Colon (tissue), 2 donors: ENCODE measurements around the gene GAGE12G.
"Not testable (repeated sequence)": the region's sequence is repeated elsewhere in the genome, so short reads cannot be mapped to it uniquely, and the experiment has no call there.

Experiments used
- FAIRE-seq: peaks from 2 replicates; lab custom pipeline; 2012; peaks lifted over from hg19 to GRCh38; lab: Jason Lieb, UNC
- donor health status: control.
- donor health status: control.

The GAGE12G gene, protein sequence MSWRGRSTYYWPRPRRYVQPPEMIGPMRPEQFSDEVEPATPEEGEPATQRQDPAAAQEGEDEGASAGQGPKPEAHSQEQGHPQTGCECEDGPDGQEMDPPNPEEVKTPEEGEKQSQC

GRCh38 chrX:49570100-49570499 is at the start of gene GAGE12G:
GAGE12G (plus strand) TSS chrX:49570400; CDS start chrX:49571555, 1,155 bp downstream.
- not testable (repeated sequence) for FAIRE-seq

DNA sequence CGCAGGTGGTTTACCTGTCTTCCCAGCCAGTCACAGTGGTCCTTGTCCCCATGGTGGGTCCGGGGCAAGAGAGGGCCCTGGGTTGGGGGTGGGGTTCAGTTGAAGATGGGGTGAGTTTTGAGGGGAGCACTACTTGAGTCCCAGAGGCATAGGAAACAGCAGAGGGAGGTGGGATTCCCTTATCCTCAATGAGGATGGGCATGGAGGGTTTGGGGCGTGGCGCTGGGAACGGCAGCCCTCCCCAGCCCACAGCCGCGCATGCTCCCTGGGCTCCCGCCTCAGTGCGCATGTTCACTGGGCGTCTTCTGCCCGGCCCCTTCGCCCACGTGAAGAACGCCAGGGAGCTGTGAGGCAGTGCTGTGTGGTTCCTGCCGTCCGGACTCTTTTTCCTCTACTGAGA is 38.3 kb upstream of the GAGE12G start, which contains the start of gene GAGE12C:
TSS of gene GAGE12C (plus strand) at position 301 of the 400 bp plus-strand sequence. CDS start 1,155 bp downstream, outside the sequence.
- not testable (repeated sequence) for FAIRE-seq

- FAIRE-seq = not testable (repeated sequence)
Measured at GRCh38 chrX:49541433-49541832, 28.8 kb upstream of the GAGE12G start, which contains the start of gene GAGE12D. GAGE12D (plus strand) TSS chrX:49541733; CDS start chrX:49542888, 1,155 bp downstream.

DNA sequence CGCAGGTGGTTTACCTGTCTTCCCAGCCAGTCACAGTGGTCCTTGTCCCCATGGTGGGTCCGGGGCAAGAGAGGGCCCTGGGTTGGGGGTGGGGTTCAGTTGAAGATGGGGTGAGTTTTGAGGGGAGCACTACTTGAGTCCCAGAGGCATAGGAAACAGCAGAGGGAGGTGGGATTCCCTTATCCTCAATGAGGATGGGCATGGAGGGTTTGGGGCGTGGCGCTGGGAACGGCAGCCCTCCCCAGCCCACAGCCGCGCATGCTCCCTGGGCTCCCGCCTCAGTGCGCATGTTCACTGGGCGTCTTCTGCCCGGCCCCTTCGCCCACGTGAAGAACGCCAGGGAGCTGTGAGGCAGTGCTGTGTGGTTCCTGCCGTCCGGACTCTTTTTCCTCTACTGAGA is 19.2 kb upstream of the GAGE12G start, which contains the start of gene GAGE12E:
TSS of gene GAGE12E (plus strand) at position 301 of the 400 bp plus-strand sequence. CDS start 1,155 bp downstream, outside the sequence.
- not testable (repeated sequence) for FAIRE-seq

- FAIRE-seq = not testable (repeated sequence)
Measured at GRCh38 chrX:49560542-49560941, 9.7 kb upstream of the GAGE12G start, which contains the start of gene GAGE12F. GAGE12F (plus strand) TSS chrX:49560842; CDS start chrX:49561997, 1,155 bp downstream.

GRCh38 chrX:49568728-49569127 is 1.5 kb upstream of the GAGE12G start:
- not testable (repeated sequence) for FAIRE-seq

- FAIRE-seq = not testable (repeated sequence)
Measured at GRCh38 chrX:49569152-49569551, 1.0 kb upstream of the GAGE12G start.

DNA sequence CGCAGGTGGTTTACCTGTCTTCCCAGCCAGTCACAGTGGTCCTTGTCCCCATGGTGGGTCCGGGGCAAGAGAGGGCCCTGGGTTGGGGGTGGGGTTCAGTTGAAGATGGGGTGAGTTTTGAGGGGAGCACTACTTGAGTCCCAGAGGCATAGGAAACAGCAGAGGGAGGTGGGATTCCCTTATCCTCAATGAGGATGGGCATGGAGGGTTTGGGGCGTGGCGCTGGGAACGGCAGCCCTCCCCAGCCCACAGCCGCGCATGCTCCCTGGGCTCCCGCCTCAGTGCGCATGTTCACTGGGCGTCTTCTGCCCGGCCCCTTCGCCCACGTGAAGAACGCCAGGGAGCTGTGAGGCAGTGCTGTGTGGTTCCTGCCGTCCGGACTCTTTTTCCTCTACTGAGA is 9.4 kb downstream of the GAGE12G start, which contains the start of gene GAGE12H:
TSS of gene GAGE12H (plus strand) at position 301 of the 400 bp plus-strand sequence. CDS start 1,155 bp downstream, outside the sequence.
- FAIRE-seq = not testable (repeated sequence)

DNA sequence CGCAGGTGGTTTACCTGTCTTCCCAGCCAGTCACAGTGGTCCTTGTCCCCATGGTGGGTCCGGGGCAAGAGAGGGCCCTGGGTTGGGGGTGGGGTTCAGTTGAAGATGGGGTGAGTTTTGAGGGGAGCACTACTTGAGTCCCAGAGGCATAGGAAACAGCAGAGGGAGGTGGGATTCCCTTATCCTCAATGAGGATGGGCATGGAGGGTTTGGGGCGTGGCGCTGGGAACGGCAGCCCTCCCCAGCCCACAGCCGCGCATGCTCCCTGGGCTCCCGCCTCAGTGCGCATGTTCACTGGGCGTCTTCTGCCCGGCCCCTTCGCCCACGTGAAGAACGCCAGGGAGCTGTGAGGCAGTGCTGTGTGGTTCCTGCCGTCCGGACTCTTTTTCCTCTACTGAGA is 19.0 kb downstream of the GAGE12G start, which contains the start of gene GAGE2A:
TSS of gene GAGE2A (plus strand) at position 301 of the 400 bp plus-strand sequence. CDS start 1,155 bp downstream, outside the sequence.
- FAIRE-seq = not testable (repeated sequence)

DNA sequence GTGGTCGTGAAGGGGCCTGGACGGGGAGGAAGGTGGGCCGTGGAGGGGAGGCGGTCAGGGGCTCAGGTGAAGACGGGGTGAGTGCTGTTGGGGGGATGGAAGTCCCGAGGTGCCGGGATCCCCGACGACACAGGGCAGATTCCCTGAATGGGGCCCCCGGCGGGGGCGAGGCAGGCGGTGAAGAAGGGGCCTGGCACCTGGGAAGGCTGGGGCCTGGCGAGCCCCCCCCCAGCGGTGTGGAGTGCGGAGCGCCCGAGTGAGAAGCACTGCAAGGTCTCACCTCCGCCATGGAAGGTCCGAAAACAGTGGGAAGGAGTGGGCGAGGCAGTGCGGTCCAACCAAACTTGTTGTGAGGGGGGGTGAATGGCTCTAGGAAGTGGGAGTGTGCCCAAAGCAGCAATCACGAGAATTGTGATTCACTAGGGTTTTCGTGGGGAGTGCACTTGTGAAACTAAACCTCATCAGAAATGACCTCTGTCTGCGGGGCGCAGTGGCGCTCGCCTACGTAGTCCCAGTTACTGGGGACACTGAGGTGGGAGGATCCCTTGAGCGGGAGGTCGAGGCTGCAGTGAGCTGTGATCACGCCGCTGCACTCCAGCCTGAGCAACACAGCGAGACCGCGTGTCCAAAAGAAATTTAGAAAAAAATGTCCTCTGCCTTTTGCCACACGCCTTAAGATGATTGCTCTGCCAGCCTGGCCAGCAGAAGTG is 19.7 kb downstream of the GAGE12G start:
- FAIRE-seq = not testable (repeated sequence)

- not testable (repeated sequence) for FAIRE-seq
Measured at GRCh38 chrX:49590488-49590887, 20.3 kb downstream of the GAGE12G start.

- FAIRE-seq = not testable (repeated sequence)
Measured at GRCh38 chrX:49598720-49599119, 28.5 kb downstream of the GAGE12G start, which contains the start of gene GAGE1. GAGE1 (plus strand) TSS chrX:49599020; CDS start chrX:49600175, 1,155 bp downstream.

DNA sequence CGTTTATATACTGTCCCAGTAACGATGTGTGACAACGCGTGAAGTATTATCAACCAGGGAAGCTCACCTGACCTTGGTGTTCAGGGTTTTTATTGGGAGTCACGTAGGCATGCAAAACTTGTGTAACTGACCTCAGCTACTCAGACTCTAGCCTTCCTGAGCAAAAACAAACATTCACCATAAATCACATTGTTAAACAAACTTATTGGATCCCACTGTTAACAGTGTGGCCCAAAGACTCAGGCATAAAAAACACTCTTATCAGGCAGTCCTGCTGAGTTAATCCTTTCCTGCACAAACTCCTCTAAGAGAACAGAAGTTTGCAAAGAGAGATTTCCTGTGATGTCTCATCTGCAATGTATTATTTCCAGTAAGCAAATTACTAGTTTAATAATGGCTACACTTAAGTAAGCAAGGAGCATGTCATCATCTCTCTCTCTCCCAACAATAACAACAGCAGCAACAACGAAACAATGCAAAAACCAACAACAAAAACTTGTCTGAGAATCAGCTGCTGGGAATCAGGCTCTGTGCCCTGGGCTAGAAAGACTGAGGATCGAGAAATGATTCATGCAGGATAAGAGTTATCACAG is 40.6 kb downstream of the GAGE12G start:
- FAIRE-seq = no peak

GRCh38 chrX:49618574-49618973 is 48.4 kb downstream of the GAGE12G start:
- FAIRE-seq = no peak
